Smooth muscle cell (in vitro differentiated cells): Measurements from ENCODE around the gene NAALADL1. TPM values are rescaled to one million over a fixed set of nuclear protein-coding genes. Genes with fewer than 3 reads are reported as not detected.
"Not testable (repeated sequence)": the region's sequence is repeated elsewhere in the genome, so short reads cannot be mapped to it uniquely, and the experiment has no call there.

Experiments used
- DNase-seq: peaks from one replicate; lab custom pipeline; 2025; ENCODE audit not compliant: unreplicated experiment; lab: John Stamatoyannopoulos, UW
- H2AFZ ChIP-seq: fragments of 200-600 bp; sonication (generic); 2 replicates; pipeline ENCODE4 v1.6.0; 2016; ENCODE audit warnings: antibody characterized with exemption, low read depth, mild to moderate bottlenecking
- H3F3A ChIP-seq: fragments of 200-600 bp; sonication (generic); 2 replicates; pipeline ENCODE4 v1.6.0; 2017; ENCODE audit warnings: antibody characterized with exemption, low read depth
- H3K27ac ChIP-seq: fragments of 200-600 bp; sonication (generic); 2 replicates; pipeline ENCODE4 v1.5.1; 2016; ENCODE audit warnings: low read depth, mild to moderate bottlenecking
- H3K27me3 ChIP-seq: fragments of 200-600 bp; sonication (generic); 2 replicates; pipeline ENCODE4 v1.6.1; 2016; ENCODE audit warnings: low read depth, mild to moderate bottlenecking
- H3K36me3 ChIP-seq: fragments of 200-600 bp; sonication (generic); 2 replicates; pipeline ENCODE4 v1.5.1; 2016; ENCODE audit warnings: low read depth
- H3K4me1 ChIP-seq: fragments of 200-600 bp; sonication (generic); 2 replicates; pipeline ENCODE4 v1.5.1; 2016; ENCODE audit warnings: low read depth
- H3K4me2 ChIP-seq: fragments of 200-600 bp; sonication (generic); 2 replicates; pipeline ENCODE4 v1.6.0; 2016; ENCODE audit warnings: mild to moderate bottlenecking
- H3K4me3 ChIP-seq: fragments of 200-600 bp; sonication (generic); 2 replicates; pipeline ENCODE4 v1.5.1; 2016; ENCODE audit warnings: mild to moderate bottlenecking
- H3K79me2 ChIP-seq: fragments of 200-600 bp; sonication (generic); 2 replicates; pipeline ENCODE4 v1.6.0; 2016; ENCODE audit warnings: low read depth, mild to moderate bottlenecking
- H3K9ac ChIP-seq: fragments of 200-600 bp; sonication (generic); 2 replicates; pipeline ENCODE4 v1.6.0; 2016; ENCODE audit warnings: low read depth
- H3K9me3 ChIP-seq: fragments of 200-600 bp; sonication (generic); replicated peaks from 2 replicates; pipeline ENCODE4 v1.5.1; 2016; ENCODE audit warnings: low read depth
- H4K20me1 ChIP-seq: fragments of 200-600 bp; sonication (generic); 2 replicates; pipeline ENCODE4 v1.6.0; 2016; ENCODE audit warnings: low read depth
- CTCF ChIP-seq: fragments of 200-600 bp; sonication (generic); IDR thresholded peaks from 2 replicates; pipeline ENCODE4 v1.5.1; 2017; ENCODE audit warnings: borderline replicate concordance, mild to moderate bottlenecking, antibody characterized with exemption; ENCODE audit not compliant: insufficient read depth, poor library complexity, severe bottlenecking
- WGBS: methylation state at CpG from one replicate; pipeline ENCODE4 v1.1.7; 2016; ENCODE audit warnings: low lambda C conversion rate; 5-methylcytosine and 5-hydroxymethylcytosine counted together
- polyA plus RNA-seq: library from polyadenylated mRNA; unstranded; fragments of >200 nt; fragmentation: Nextera tagmentation; extraction: Ambion mirVana; gene quantifications from 2 replicates; pipeline ENCODE4 v1.2.1, GENCODE V29; 2016
- total RNA-seq: library from RNA; depleted of rRNA; stranded (reverse); fragments of >200 nt; gene quantifications from 2 replicates; pipeline ENCODE4 v1.2.3, GENCODE V29; 2014

The NAALADL1 gene
- total and polyA plus RNA-seq, 2 experiments from 2014 or later = 1.0 to 7.0 TPM

- no peaks in the 10 kb centered on the region for H3F3A ChIP-seq
- peak within 1 kb of the TSS; percentile 68 for H3K4me3 ChIP-seq
- H2AFZ ChIP-seq = peak within 1 kb of the TSS; percentile 95
- WGBS = 2% methylated on average over 43 of the region's 51 CpGs
- H3K36me3 ChIP-seq = no peaks in the 10 kb centered on the region
- peak within 1 kb of the TSS; percentile 57 for H3K27ac ChIP-seq
- DNase-seq = peak; percentile 92
- H3K4me1 ChIP-seq = peaks cover 5% of the 10 kb centered on the region
- H3K79me2 ChIP-seq = peaks cover 6% of the 10 kb centered on the region
- TF ChIP-seq CTCF = peak; percentile 89
- peak within 1 kb of the TSS; percentile 42 for H3K9ac ChIP-seq
- H3K9me3 ChIP-seq = no peaks in the 10 kb centered on the region
- H3K4me2 ChIP-seq = peak within 1 kb of the TSS; percentile 85
- no peaks in the 10 kb centered on the region for H3K27me3 ChIP-seq
- no peaks in the 10 kb centered on the region for H4K20me1 ChIP-seq
These were observed 30.9 kb downstream of the NAALADL1 start, which contains the start of gene SNX15 for GRCh38 chr11:65027213-65028067. SNX15 (plus strand) TSS chr11:65027439; CDS start chr11:65027538, 99 bp downstream.

GRCh38 chr11:65026810-65027209 lies 31.5 kb downstream of the NAALADL1 start:
- H3K4me2 ChIP-seq = peak overlapping the region; percentile 85
- peak overlapping the region; percentile 68 for H3K4me3 ChIP-seq
- H3K79me2 ChIP-seq = peaks cover 6% of the 10 kb centered on the region
- peaks cover 5% of the 10 kb centered on the region for H3K4me1 ChIP-seq
- H3K9me3 ChIP-seq = no peaks in the 10 kb centered on the region
- peak overlapping the region; percentile 42 for H3K9ac ChIP-seq
- H3F3A ChIP-seq = no peaks in the 10 kb centered on the region
- H3K36me3 ChIP-seq = no peaks in the 10 kb centered on the region
- no peak for DNase-seq
- H3K27me3 ChIP-seq = no peaks in the 10 kb centered on the region
- H3K27ac ChIP-seq = peak overlapping the region; percentile 57
- no peaks in the 10 kb centered on the region for H4K20me1 ChIP-seq
- 62% methylated on average over 10 of the region's 10 CpGs for WGBS
- peak overlapping the region; percentile 95 for H2AFZ ChIP-seq
- TF ChIP-seq CTCF = no peak

- H4K20me1 ChIP-seq, DNase-seq, H3K4me2 ChIP-seq, H3K27ac ChIP-seq, H3F3A ChIP-seq, H3K9me3 ChIP-seq, H3K4me1 ChIP-seq, H3K4me3 ChIP-seq, H3K36me3 ChIP-seq, H3K27me3 ChIP-seq, H3K9ac ChIP-seq, H3K79me2 ChIP-seq, H2AFZ ChIP-seq: not testable (repeated sequence)
- 91% methylated on average over 8 of the region's 8 CpGs for WGBS
These were observed 34.9 kb downstream of the NAALADL1 start for GRCh38 chr11:65023502-65023901.

- no peak overlapping the region for H3K4me3 ChIP-seq
- H3K27me3 ChIP-seq = no peaks in the 10 kb centered on the region
- no peaks in the 10 kb centered on the region for H3K4me1 ChIP-seq
- no peaks in the 10 kb centered on the region for H3K9me3 ChIP-seq
- TF ChIP-seq CTCF = no peak
- DNase-seq = no peak
- H3F3A ChIP-seq = no peaks in the 10 kb centered on the region
- H3K9ac ChIP-seq = no peak overlapping the region
- no peak overlapping the region for H2AFZ ChIP-seq
- no peaks in the 10 kb centered on the region for H3K79me2 ChIP-seq
- no peaks in the 10 kb centered on the region for H4K20me1 ChIP-seq
- 96% methylated on average over 11 of the region's 11 CpGs for WGBS
- H3K4me2 ChIP-seq = no peak overlapping the region
- H3K36me3 ChIP-seq = no peaks in the 10 kb centered on the region
- H3K27ac ChIP-seq = no peak overlapping the region
These were observed 36.8 kb downstream of the NAALADL1 start for GRCh38 chr11:65021509-65021908.
